Amniotic stem cell (primary cell): ENCODE results near the gene ZNF618.

Experiments
- DNase-seq: peaks from one replicate; lab custom pipeline; 2025; lab: John Stamatoyannopoulos, UW

ZNF618 gene

GRCh38 chr9:114098936-114099668 lies 223.0 kb downstream of the ZNF618 start, which contains the start of gene KIF12:
Gene KIF12 (minus strand): TSS chr9:114099292. CDS start chr9:114099276, 16 bp downstream.
- no peak for DNase-seq

- no peak for DNase-seq
Measured at GRCh38 chr9:114099669-114100270, 223.7 kb downstream of the ZNF618 start.

- no peak for DNase-seq
Measured at GRCh38 chr9:114100536-114100935, 224.4 kb downstream of the ZNF618 start.

GRCh38 chr9:114102484-114102883 lies 226.4 kb downstream of the ZNF618 start:
- DNase-seq = no peak

- DNase-seq = no peak
Measured at GRCh38 chr9:114105236-114105635, 229.1 kb downstream of the ZNF618 start.
